ENCODE data around the gene MBNL2. TPM values are rescaled to one million over a fixed set of nuclear protein-coding genes. Genes with fewer than 3 reads are reported as not detected.

Gene MBNL2
- total and polyA plus RNA-seq, 8 donors: 8.9 to 66.5 (median 37.7) TPM

- FAIRE-seq (no peak), ATAC-seq (no peak), DNase-seq (no peak)
- TF ChIP-seq CTCF (IDR thresholded peaks at IDR 0.05): no peak
- Histone ChIP-seq H3K4me1 (no peaks in the 10 kb centered on the region), H3K27ac (no peak overlapping the region), H3K27me3 (no peaks in the 10 kb centered on the region), H3K4me3 (no peak overlapping the region), H3K36me3 (no peaks in the 10 kb centered on the region), H3K9me3 (no peaks in the 10 kb centered on the region)
- 73 to 87% methylated on average over 4 of the region's 4 CpGs for WGBS, 2 donors
- intact Hi-C loops (cut with DNase I): loop anchor here in 2 of 3 donors (10.0 kb wide), 2 partner anchors 97 to 133 kb away; no protein-coding TSS in a partner anchor
Measured at GRCh38 chr13:97212004-97212403, 10.1 kb upstream of the MBNL2 start.

- DNase-seq: peak in 1 of 6 donors; percentile 39
- intact Hi-C loops (cut with DNase I): loop anchor here in 2 of 3 donors (10.0 kb wide), 2 partner anchors 98 to 132 kb away; no protein-coding TSS in a partner anchor
- WGBS, 2 donors: 28 to 36% methylated on average over 4 of the region's 4 CpGs
- no peak overlapping the region for H3K27ac ChIP-seq
- no peaks in the 10 kb centered on the region for H3K27me3 ChIP-seq
- H3K4me1 ChIP-seq: no peaks in the 10 kb centered on the region
- peak; percentile 5 to 34 (median 23) for TF ChIP-seq CTCF (IDR thresholded peaks at IDR 0.05)
- ATAC-seq: peak; percentile 48 to 92 (median 87)
- FAIRE-seq: no peak
- H3K4me3 ChIP-seq: no peak overlapping the region
- no peaks in the 10 kb centered on the region for H3K36me3 ChIP-seq
- H3K9me3 ChIP-seq: no peaks in the 10 kb centered on the region
Measured at GRCh38 chr13:97212601-97213040, 9.5 kb upstream of the MBNL2 start.

- H3K4me1 ChIP-seq: no peaks in the 10 kb centered on the region
- ATAC-seq: no peak
- no peak for TF ChIP-seq CTCF (IDR thresholded peaks at IDR 0.05)
- WGBS, 2 donors: 88 to 91% methylated on average over 3 of the region's 3 CpGs
- no peaks in the 10 kb centered on the region for H3K9me3 ChIP-seq
- H3K4me3 ChIP-seq: no peak overlapping the region
- H3K36me3 ChIP-seq: no peaks in the 10 kb centered on the region
- no peaks in the 10 kb centered on the region for H3K27me3 ChIP-seq
- FAIRE-seq: no peak
- H3K27ac ChIP-seq: no peak overlapping the region
- intact Hi-C loops (cut with DNase I): loop anchor here in 2 of 3 donors (5.0 to 10.0 kb wide), 3 partner anchors 100 to 130 kb away; no protein-coding TSS in a partner anchor
- no peak for DNase-seq
Measured at GRCh38 chr13:97214921-97215320, 7.2 kb upstream of the MBNL2 start.

GRCh38 chr13:97215325-97215724, 6.8 kb upstream of the MBNL2 start:
- TF ChIP-seq CTCF (IDR thresholded peaks at IDR 0.05): no peak
- intact Hi-C loops (cut with DNase I): loop anchor here in 2 of 3 donors (5.0 to 10.0 kb wide), 3 partner anchors 101 to 129 kb away; no protein-coding TSS in a partner anchor
- ATAC-seq (no peak), DNase-seq (no peak), FAIRE-seq (no peak)
- no peak overlapping the region for H3K27ac ChIP-seq
- H3K36me3 ChIP-seq: no peaks in the 10 kb centered on the region
- H3K27me3 ChIP-seq: no peaks in the 10 kb centered on the region
- no peaks in the 10 kb centered on the region for H3K9me3 ChIP-seq
- H3K4me3 ChIP-seq: no peak overlapping the region
- 61 to 70% methylated on average over 2 of the region's 2 CpGs for WGBS, 2 donors
- H3K4me1 ChIP-seq: no peaks in the 10 kb centered on the region

- ATAC-seq (no peak), DNase-seq (no peak), FAIRE-seq (no peak)
- 49 to 54% methylated on average over 2 of the region's 2 CpGs for WGBS, 2 donors
- Histone ChIP-seq H3K4me1 (peaks cover 0 to 5% (median 0%) of the 10 kb centered on the region in 3 donors), H3K27ac (no peak overlapping the region), H3K4me3 (no peak overlapping the region), H3K27me3 (no peaks in the 10 kb centered on the region), H3K9me3 (no peaks in the 10 kb centered on the region), H3K36me3 (no peaks in the 10 kb centered on the region)
- intact Hi-C loops (cut with DNase I): loop anchor here in 2 of 3 donors (5.0 to 10.0 kb wide), 3 partner anchors 104 to 126 kb away; no protein-coding TSS in a partner anchor
- no peak for TF ChIP-seq CTCF (IDR thresholded peaks at IDR 0.05)
Measured at GRCh38 chr13:97219226-97219625, 2.9 kb upstream of the MBNL2 start.
